K562 (cell line): ENCODE measurements around the gene FARSA. TPM values are rescaled to one million over a fixed set of nuclear protein-coding genes. Genes with fewer than 3 reads are reported as not detected.

Source experiments
- BACH1 ChIP-seq: fragments of 200-800 bp; sonication (Bioruptor generic); IDR thresholded peaks from 2 replicates; pipeline ENCODE4 v1.6.1; 2016; ENCODE audit warnings: missing genetic modification characterization, missing compliant biosample characterization
- BRF2 ChIP-seq: IDR thresholded peaks from 3 replicates; pipeline ENCODE4 v1.6.1; 2011; ENCODE audit warnings: borderline replicate concordance, mild to moderate bottlenecking; ENCODE audit not compliant: insufficient read length, insufficient read depth
- CHCHD3 ChIP-seq: fragments of 250-450 bp; sonication (Bioruptor Pico); IDR thresholded peaks from 2 replicates; pipeline ENCODE4 v2.1.2; 2022; ENCODE audit warnings: mild to moderate bottlenecking
- FOXJ2 ChIP-seq: fragments of 200-800 bp; sonication (Bioruptor generic); IDR thresholded peaks from 2 replicates; pipeline ENCODE4 v1.6.1; 2016; ENCODE audit warnings: missing genetic modification characterization, missing compliant biosample characterization
- GATAD2A ChIP-seq: fragments of 450-650 bp; IDR thresholded peaks from 2 replicates; pipeline ENCODE4 v1.6.1; 2017
- HBP1 ChIP-seq: fragments of 450-650 bp; formaldehyde crosslinking; IDR thresholded peaks from 2 replicates; pipeline ENCODE4 v1.4.0; 2022; ENCODE audit warnings: missing genetic modification characterization
- MIER1 ChIP-seq: fragments of 450-650 bp; IDR thresholded peaks from 2 replicates; pipeline ENCODE4 v1.6.1; 2016; ENCODE audit warnings: antibody characterized with exemption, mild to moderate bottlenecking, low read depth
- MITF ChIP-seq: IDR thresholded peaks from 2 replicates; pipeline ENCODE4 v1.6.1; 2014; ENCODE audit warnings: antibody characterized with exemption
- NBN ChIP-seq: fragments of 450-650 bp; IDR thresholded peaks from 2 replicates; pipeline ENCODE4 v1.6.1; 2016; ENCODE audit warnings: low read depth, mild to moderate bottlenecking
- NR2F6 ChIP-seq: fragments of 450-650 bp; formaldehyde crosslinking; IDR thresholded peaks from 2 replicates; pipeline ENCODE4 v1.4.0; 2020; ENCODE audit warnings: mild to moderate bottlenecking
- NR3C1 ChIP-seq: sonication (generic); formaldehyde crosslinking; IDR thresholded peaks from 2 replicates; pipeline ENCODE4 v1.8.1; 2022; ENCODE audit warnings: missing genetic modification reagents
- POLR2G ChIP-seq: fragments of 200-400 bp; formaldehyde crosslinking; IDR thresholded peaks from 2 replicates; pipeline ENCODE4 v1.6.1; 2017; ENCODE audit warnings: low read depth, mild to moderate bottlenecking, antibody characterized with exemption, low read length, moderate library complexity
- SMAD4 ChIP-seq: fragments of 250-450 bp; sonication (Bioruptor Pico); conservative IDR thresholded peaks from 2 replicates; pipeline ENCODE4 v1.8.0; 2021; ENCODE audit warnings: inconsistent platforms, mild to moderate bottlenecking, moderate library complexity
- SUPT5H ChIP-seq: fragments of 450-650 bp; IDR thresholded peaks from 2 replicates; pipeline ENCODE4 v1.6.1; 2016
- TEAD2 ChIP-seq: fragments of 450-650 bp; IDR thresholded peaks from 2 replicates; pipeline ENCODE4 v1.6.1; 2016; ENCODE audit warnings: missing genetic modification characterization, control low read depth, missing compliant biosample characterization
- TFAM ChIP-seq: fragments of 250-450 bp; sonication (Bioruptor Pico); conservative IDR thresholded peaks from 2 replicates; pipeline ENCODE4 v1.5.0; 2021; ENCODE audit warnings: mild to moderate bottlenecking, moderate library complexity
- U2AF1 ChIP-seq: fragments of 200-400 bp; formaldehyde crosslinking; optimal IDR thresholded peaks from 2 replicates; pipeline ENCODE3; 2017; ENCODE audit warnings: mild to moderate bottlenecking, low read depth, low read length, moderate library complexity
- ZBTB33 ChIP-seq: sonication (generic); formaldehyde crosslinking; IDR thresholded peaks from 2 replicates; pipeline ENCODE4 v1.8.1; 2023; ENCODE audit warnings: mild to moderate bottlenecking, missing genetic modification reagents
- ZNF274 ChIP-seq: IDR thresholded peaks from 2 replicates; pipeline ENCODE4 v1.6.1; 2011; ENCODE audit warnings: low read depth, mild to moderate bottlenecking, low read length, moderate library complexity, borderline replicate concordance
- polyA plus RNA-seq, 8 experiments: library from polyadenylated mRNA; depleted of rRNA in 4 of 8; stranded (reverse) in 5 of 8; unstranded in 3 of 8; fragments of >200 nt; fragmentation: Nextera tagmentation in 2 of 8; fragmentation: Illumina TruSeq in 1 of 8; extraction: Ambion mirVana in 2 of 8; extraction: Trizol in 1 of 8; gene quantifications; 2 replicates each; pipeline versions ENCODE4 v1.2.1 to v1.2.3, GENCODE V29; 2011 to 2014; ENCODE audit warnings: inconsistent platforms in 1 of 8, missing spikeins in 1 of 8
- total RNA-seq, 7 experiments: library from RNA; depleted of rRNA in 6 of 7; stranded (reverse); fragments of >200 nt in 6 of 7; fragmentation: Illumina TruSeq in 2 of 7; extraction: Trizol in 2 of 7; gene quantifications; 2 replicates each; pipeline versions ENCODE4 v1.2.1 to v1.2.3, GENCODE V29; 2011 to 2021; ENCODE audit warnings: low replicate concordance in 1 of 7
- TF ChIP-seq, protein P1 (sequence below): IDR thresholded peaks from 2 replicates; pipeline ENCODE4 v1.6.1; 2016; ENCODE audit warnings: missing genetic modification characterization, missing compliant biosample characterization

Gene FARSA
- total and polyA plus RNA-seq, 9 of the 15 experiments (the other 6 are each of a cell fraction or from before 2014, with no cell fraction given): 25.2 to 237 (median 89.6) TPM

GRCh38 chr19:12937927-12938778 is 4.6 kb upstream of the FARSA start, which contains the start of gene CALR (continued):
- TF ChIP-seq, protein P1, sequence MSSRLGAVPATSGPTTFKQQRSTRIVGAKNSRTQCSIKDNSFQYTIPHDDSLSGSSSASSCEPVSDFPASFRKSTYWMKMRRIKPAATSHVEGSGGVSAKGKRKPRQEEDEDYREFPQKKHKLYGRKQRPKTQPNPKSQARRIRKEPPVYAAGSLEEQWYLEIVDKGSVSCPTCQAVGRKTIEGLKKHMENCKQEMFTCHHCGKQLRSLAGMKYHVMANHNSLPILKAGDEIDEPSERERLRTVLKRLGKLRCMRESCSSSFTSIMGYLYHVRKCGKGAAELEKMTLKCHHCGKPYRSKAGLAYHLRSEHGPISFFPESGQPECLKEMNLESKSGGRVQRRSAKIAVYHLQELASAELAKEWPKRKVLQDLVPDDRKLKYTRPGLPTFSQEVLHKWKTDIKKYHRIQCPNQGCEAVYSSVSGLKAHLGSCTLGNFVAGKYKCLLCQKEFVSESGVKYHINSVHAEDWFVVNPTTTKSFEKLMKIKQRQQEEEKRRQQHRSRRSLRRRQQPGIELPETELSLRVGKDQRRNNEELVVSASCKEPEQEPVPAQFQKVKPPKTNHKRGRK (tag): no peak
- TF ChIP-seq U2AF1 (peak; percentile 64), FOXJ2 (peak; percentile 73), TFAM (CRISPR knock-in tag) (no peak), NR2F6 (no peak), POLR2G (peak; percentile 100), SMAD4 (CRISPR knock-in tag) (peak; percentile 40), NBN (peak; percentile 41; the same call in 1 of the 2 replicates), SUPT5H (peak; percentile 99), BRF2 (no peak), ZBTB33 (CRISPR knock-in tag) (no peak), GATAD2A (peak; percentile 100), BACH1 (tag) (no peak), MIER1 (no peak), HBP1 (CRISPR knock-in tag) (no peak), TEAD2 (no peak), ZNF274 (no peak; the same call in 1 of the 2 replicates), CHCHD3 (0 out of 2 replicates have a peak, but pooled peaks have one; percentile 54), MITF (peak; percentile 57), NR3C1 (CRISPR knock-in tag) (no peak)
